ENCODE data around the gene CDH20.

Gene CDH20

DNA sequence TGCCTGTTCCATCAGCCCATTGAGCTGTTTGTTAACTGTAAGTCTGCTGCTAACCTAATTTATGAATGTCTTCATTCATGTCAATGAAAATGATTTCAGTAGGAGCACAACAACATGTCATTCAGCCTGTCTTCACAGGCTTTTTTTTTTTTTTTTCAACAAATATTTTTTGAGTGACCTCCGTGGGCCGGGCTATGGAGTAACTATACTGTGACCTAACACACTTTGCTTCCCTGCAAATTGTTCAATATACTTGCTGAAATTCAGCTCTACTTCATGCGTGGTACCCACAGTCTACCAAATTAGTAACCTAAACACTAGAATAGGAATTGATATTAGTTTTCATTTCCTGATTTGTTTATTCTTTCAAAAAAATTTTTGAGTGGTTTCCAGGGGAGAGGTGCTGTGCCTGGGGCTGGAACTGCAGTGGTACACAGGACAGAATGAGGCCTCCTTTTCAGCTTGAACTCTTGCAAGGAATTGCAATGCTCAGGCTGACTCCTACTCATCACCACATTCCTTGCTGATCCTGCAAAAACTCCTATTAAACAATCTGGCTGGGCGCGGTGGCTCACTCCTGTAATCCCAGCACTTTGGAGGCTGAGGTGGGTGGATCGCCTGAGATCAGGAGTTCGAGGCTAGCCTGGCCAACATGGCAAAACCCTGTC, 87.1 kb downstream of the CDH20 start:
- in situ Hi-C loops (cut with MboI; ENCODE audit: low sequenced_read_pairs): no loop called here

DNA sequence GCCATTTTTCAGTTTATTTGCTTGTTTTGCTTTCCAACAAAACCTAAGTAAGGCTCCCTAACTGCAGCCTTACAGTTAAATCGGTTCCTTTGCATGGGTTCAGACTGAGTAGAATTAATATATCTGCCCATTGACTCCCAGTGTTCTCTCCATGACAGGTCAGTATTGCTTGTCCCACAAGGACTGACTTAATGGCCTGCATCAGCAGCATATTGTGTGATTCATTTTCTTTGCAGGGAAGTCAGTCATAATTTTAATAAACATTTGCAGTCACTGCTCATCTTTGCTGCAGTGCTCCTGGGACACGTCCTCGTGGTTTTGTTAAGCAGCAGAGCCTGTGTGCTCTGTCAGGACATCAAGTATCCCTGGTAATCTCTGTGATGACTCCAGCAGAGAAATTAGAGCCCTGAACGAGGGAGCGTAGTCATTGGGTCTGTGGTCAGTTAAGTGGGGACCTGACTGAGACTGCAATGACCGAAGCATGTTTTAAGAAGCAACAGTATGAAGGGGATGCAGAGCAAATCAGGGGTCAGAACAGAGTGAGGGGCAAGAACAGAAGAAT, 93.3 kb downstream of the CDH20 start:
- in situ Hi-C loops (cut with MboI; ENCODE audit: low sequenced_read_pairs): no loop called here

DNA sequence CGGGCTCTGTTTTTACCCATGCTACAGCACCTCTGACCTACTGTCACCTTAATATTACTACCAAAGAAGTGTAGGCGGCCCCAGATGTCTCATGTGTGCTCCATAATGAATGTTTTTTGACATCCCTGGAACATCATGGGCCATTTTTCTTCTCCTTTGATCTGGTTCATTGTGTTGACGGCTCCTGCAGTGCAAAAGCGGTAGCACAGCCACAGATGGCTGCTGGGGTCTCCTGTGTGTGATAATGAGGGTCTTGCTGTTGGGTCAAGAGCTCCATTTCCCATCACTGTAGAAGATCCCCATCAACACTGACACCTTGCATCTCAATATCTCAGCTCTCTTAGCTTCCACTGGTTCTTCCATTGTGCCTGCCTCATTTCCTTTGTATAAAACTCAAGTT, 95.0 kb downstream of the CDH20 start:
- in situ Hi-C loops (cut with MboI; ENCODE audit: low sequenced_read_pairs): no loop called here

DNA sequence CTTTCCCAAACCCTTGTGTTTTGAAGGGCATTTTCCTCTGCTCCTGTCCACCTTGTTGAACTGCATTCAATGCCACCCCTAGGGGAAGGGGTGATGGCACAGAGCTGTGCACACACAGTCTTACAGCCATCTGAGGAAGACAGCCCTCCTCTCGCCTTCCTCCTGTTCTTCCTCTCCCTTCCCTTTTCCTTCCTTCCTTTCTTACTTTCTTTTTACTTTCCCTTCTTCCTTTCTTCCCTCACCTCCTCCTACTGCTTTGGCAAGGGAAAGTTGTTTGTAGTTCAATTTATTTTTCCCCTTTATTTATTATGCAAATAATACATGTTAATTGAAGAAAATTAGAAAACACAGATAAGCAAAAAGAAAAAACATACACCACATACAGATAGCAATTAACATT, 99.4 kb downstream of the CDH20 start:
- in situ Hi-C loops (cut with MboI; ENCODE audit: low sequenced_read_pairs): no loop called here

DNA sequence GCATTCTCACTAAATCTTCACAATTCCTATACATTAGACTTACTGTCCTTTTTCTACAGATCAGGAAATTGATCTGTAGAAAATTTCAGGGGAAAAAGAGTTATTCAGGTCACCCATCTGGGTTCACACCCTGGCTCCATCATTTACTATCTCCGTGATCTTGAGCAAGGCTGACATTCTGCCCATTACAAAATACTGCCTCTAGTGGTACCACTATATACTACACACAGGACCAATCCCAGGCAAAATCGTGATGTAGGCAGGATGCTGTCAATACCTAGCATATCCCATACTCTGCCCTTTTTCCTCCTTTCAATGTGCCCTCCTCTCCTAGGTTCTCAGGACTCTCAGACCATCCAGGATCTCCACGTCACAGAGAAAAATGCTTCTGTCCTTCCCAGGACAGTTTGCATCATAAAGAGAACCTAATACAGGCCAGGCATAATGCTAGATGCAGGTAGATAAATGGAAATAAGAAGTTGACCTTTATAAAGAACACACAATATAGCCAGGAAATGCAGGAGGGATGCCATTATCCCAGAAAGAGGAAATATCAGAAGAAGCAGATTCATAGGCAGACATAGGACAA, 101.9 kb downstream of the CDH20 start:
- in situ Hi-C loops (cut with MboI; ENCODE audit: low sequenced_read_pairs): no loop called here

DNA sequence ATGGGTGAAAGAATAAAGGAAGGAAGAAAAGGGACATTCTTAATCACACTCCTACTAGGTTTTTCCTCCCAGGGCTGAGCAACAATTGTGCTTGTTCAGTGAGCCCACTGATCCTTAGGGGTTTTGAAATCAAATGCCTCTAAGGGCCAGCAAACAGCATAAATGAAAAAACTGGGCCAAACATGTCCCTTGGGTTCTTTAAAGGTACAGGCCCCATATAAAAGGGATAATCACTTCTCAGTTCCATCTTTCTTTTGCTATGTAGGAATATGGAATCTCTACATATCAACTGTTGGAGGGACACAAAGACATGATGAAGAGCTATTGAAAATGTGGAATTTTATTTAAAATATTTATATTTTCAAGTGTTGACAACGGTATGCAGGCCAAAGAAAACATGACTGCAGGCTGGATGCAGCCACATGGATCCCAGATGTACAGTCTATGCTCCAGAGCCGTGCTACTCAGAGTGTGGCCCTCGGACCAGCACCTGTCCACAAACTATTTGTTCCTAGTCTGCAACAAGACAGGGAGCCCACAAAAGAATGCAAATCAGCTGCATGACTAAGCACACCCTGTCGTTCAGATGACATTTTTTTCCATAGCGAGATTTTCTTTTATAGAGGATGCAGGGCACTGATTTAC, 110.0 kb downstream of the CDH20 start:
- in situ Hi-C loops (cut with MboI; ENCODE audit: low sequenced_read_pairs): no loop called here

DNA sequence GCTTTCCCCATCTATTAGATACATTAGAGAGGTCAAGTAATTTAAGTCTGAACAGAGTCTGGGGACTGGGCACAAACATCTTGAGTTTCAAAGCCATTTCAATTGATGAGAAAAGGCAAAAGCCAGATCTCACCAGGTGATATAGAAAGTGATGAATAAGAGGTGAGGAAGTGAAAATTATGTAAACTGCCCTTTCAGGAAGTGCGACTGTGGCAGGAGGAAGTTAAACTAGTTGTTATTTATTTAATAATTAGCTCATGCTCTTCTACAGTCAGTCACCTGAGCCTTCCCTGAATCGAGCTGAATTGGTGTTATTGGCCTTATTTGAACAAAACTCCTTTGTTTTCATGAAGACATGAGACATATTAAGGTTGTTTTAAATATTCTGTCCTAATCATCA, 115.1 kb downstream of the CDH20 start:
- in situ Hi-C loops (cut with MboI; ENCODE audit: low sequenced_read_pairs): no loop called here

DNA sequence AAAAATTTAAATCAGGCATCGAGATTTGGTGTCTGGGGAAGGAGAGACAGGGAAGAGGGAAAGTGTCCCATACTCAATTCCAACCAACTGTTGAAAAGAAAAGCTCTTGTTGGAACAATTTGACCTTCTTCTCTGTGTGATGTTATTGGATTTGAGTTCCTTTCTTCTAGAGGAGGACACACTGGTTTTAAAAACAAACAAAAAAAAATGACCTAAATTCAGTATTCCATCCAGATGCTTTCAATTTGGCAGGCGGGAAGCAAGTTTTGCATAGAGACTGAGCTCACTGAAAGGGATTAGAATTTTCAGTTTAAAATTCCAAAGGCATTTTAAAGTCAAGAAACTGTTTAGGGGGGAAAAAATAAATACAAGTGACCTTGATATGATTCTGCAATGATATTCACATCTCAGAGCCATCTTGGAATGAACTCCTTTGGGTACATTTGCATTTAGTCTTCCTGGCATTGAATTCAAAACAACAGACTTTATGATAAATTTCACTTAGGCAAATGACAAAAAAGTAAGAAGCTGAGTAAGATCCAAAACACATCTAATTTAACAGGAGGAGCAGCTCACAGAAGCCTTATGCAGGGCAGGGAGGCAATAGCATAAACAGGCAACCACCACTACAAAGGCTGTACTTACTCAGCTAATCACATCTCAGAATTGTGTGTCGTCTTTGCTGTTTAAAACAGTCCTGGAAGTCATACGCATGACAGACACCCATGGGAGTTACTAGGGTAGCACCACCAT, 126.8 kb downstream of the CDH20 start:
- in situ Hi-C loops (cut with MboI; ENCODE audit: low sequenced_read_pairs): no loop called here

DNA sequence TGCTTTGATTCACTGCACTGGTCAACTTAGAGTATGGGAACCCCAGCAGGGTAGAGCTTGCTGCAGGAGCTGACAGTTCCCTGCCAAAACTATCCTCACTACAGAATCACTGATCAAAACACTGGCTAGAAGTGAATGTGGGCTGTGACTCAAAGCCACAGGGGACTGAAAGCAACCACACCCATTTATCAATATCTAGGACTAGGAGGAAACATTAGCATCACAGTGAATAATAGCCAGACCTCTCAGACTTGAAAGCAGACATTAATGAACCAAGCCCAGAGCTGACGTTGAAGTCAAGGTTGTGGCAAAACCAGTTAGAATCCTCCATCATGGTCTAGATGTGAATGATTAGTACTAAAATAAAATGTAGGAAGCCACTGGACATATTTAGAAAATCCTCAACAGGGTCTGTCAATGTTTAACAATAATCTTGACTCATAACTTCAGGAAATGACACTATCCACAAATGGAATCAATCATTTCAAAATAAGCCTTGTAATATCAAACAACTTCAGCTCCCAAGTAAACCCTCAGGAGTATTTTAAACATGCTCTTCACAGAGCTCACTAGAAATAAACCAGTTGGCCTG, 131.4 kb downstream of the CDH20 start:
- in situ Hi-C loops (cut with MboI; ENCODE audit: low sequenced_read_pairs): no loop called here

DNA sequence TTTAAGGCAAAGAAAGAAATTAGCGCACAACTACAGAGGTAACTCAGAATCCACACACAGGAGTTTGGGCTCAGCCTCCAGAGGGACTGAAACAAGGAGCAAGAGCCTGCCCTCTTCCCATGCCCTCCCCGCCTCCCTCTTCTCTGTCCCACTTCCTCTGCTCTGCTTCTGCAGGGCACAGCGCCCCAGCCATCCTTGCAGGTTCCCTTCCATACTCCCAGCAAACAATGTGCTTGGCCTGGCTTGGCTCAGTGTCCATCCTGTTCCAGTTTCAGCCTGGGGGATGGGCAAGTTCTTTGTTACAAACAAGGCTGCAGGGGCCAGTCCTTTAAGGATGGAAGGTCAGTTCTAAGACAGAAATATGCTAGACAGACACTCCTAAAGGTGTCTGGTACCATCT, 133.5 kb downstream of the CDH20 start:
- in situ Hi-C loops (cut with MboI; ENCODE audit: low sequenced_read_pairs): no loop called here

DNA sequence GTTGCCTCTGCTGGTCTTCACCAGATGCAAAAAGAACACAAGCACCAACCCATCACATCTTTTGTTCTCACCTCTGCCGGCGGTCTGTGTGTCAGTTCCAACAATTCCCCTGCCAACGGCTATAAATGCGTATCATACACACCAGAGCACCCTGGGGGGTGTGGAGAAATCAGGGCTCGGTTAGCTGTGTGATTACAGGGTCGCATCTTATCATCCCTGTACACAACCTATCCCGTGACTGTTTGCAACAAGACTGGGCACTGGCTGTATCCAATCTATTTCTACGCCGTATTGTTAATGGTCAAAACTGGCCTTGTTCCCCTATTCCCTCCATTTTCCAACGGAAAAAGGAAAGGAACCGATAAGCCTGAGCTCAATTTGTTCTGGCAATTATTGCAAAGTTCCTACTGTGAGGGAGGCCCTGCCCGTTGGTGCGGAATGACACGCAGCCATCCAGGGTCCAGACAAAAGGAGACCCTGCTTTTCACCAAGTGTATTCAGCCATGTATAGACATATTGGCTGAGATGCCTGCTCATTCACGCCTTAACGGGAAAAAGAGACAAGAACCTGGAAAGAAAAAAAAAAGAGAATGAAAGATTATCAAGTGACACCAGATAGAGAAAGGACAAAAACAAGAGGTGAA, 136.9 kb downstream of the CDH20 start:
- in situ Hi-C loops (cut with MboI; ENCODE audit: low sequenced_read_pairs): no loop called here

DNA sequence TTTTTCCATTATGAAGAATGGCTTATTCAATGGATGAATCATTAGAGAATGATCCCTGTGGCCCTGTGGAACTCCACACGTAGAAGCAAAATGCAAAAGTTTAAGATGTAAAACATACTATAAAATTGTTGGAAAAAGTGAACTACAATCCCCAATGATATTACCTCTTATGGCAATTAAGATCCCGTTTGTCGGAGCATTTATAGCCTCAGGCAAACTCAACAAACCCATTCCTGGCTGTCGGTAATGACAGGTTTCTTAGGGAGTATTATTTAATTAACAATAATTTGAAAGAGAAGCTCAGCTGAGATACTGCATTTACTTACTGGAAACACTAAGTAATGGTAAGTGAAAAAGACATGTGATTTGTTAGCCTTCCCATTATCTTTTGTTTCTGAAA, 138.3 kb downstream of the CDH20 start:
- in situ Hi-C loops (cut with MboI; ENCODE audit: low sequenced_read_pairs): no loop called here

DNA sequence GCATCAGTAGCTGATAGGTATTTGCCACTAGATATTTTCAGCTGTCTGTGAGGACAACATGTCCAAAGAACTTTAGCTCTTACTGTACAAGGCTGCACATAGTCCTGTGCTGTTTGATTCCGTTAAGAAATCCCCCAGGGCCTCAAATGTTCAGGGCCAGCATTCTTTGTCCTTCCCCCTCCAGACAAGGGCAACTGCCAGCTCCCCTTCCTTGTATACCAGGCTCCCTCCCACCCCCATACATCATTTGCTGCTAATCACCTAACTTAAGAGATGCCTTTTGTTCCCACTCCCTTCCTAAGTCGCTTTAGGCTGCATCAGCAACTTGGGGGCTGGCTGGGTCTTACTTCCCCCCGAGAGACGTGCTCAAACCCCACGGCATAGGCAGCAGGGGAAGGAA, 138.7 kb downstream of the CDH20 start:
- in situ Hi-C loops (cut with MboI; ENCODE audit: low sequenced_read_pairs): no loop called here

DNA sequence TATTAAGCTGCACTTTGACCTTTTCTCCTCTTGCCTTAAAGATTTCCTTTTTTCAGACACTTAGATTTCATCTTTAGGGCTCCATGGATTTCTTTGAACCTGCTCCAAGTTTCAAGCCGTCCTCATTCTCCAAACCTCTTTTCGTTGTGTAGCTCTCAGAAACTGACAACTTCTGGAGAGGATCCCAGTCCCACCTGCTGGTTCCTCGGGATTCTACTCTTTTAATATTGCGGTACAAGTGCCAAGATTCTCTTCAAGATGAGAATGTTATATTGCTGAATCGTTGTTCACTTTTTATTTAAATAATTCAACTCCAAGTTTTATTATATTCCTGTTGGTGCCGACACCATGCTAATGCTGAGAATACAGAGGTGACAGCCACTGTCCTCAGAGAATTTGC, 141.1 kb downstream of the CDH20 start:
- in situ Hi-C loops (cut with MboI; ENCODE audit: low sequenced_read_pairs): no loop called here

DNA sequence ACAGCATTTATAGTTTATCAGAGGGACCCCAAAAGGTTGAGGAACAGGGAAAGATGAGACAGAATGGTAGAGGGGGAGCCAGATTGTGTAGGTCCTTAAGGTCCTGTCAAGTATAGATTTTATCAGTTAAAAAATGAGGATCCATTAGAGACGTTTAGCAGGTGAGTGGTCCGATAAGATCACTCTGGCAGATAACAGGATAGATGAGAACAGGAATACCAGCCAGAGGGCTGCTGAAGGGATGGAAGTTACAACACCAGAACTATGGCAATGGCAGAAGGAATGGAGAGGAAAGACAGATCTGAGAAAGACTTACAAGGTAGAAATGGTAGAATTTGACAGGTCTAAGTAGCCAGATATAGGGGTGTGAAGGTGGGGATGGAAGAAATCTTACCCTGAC, 141.7 kb downstream of the CDH20 start:
- in situ Hi-C loops (cut with MboI; ENCODE audit: low sequenced_read_pairs): no loop called here

DNA sequence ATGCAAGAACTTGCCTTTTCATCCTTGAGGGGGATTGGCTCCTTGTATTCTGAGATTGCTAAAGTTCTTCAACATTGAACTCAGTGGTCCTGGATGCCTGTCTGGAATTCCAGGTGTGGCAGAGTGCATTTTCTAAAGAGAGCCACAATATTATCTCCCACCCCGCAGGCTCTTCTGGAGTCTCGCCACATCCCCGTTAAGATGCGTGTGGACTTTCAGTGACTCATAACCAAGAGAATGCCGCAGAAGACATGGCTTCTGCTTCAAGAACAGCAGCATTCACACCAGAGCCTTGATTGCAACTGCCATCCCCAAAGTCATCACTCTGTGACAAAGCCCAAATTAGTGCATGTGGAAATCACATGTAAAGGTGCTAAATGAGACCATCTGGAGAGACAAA, 142.7 kb downstream of the CDH20 start:
- in situ Hi-C loops (cut with MboI; ENCODE audit: low sequenced_read_pairs): no loop called here

DNA sequence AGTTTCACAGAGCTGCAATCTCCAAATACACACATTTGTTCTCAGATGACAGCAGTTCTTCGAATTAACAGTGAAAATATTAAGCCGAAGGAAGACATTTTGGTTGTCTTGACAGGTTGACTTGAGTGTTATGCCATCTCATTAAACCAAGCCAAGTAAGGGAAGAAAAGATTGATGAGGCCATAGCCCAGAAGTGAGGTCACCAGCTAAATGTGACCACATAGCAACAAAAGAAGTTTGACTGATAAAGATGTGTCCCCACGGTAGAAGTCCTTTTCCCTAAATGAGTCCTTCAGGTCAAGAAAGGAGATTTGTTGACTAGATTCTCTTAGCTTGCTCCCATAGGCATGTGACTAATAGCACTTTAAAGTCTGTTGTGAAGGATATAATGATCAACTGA, 156.1 kb downstream of the CDH20 start:
- in situ Hi-C loops (cut with MboI; ENCODE audit: low sequenced_read_pairs): no loop called here

DNA sequence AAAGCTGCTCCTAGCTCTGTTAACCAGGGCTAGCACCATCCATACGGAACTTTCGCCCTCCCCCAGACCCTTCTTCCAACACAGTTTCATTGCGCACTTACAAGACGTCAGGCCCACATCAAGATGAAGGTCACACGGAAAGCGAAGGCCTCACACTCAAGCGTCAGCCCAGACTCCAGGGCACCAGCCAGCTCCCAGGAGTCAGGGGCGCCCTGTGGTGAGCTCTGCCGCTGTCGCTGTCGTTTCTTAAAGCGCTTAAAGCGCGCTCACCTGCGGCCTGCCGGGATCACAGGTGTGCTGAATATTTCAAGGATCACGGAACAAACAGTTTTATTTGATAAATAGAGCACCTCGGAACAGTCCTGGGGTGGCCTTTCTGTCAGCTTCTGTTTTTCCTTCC, 163.1 kb downstream of the CDH20 start:
- in situ Hi-C loops (cut with MboI; ENCODE audit: low sequenced_read_pairs): no loop called here

DNA sequence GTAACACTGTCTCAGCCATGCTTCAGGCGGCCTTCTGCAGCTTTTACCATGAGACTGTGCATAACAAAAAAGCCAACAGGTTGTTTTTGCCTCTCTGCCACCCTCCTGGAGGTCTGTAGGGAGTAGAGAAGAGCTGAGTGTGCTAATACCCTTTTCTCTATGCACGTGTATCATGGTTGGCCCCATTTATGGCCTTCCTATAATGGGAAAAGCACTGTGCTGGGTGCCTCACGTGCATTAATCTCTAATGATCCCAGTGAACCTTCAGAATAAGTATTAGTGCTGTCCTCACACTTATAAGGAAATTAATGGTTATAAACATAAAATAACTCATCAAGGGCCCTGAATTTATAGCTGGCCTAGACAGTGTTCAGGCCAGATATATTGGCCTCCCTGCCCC, 164.2 kb downstream of the CDH20 start:
- in situ Hi-C loops (cut with MboI; ENCODE audit: low sequenced_read_pairs): no loop called here

DNA sequence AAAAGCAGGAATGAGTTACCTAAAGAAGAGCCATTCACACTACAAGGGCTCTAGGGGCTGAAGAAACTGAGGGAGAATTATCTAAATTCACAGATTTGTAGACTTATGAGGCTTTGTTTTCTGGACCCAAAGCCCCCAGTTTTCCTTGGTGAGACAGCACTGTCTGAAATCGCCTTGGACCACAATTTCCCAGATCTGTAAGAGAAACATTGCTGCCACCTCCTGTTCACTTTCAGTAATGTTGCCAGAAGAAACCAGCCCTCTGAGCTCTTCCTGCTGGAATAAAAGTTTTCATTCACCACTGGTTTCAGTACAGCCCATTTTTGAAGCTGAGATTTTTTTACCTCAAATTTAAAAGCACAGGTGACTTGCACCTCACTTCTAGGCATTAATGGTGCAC, 169.2 kb downstream of the CDH20 start:
- in situ Hi-C loops (cut with MboI; ENCODE audit: low sequenced_read_pairs): no loop called here

DNA sequence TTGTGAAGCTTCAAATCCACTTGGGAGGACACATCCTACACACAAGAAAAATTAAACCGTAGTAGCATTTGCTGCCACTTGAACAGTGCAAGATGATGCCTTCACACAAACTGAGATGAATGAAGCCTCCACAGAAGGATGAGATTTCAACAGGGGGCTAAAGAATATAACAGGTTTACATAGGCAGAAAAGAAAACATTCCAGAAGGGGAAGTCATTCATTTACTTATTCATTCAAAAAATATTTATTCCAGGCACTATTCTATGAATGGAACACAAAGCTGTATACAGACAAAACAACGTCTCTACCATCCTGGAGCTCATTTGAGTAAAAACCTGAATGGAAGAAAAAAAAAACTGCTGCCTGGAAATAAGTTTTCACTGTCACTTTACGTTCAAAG, 170.5 kb downstream of the CDH20 start:
- in situ Hi-C loops (cut with MboI; ENCODE audit: low sequenced_read_pairs): no loop called here

Data from hTERT RPE-1 (cell line).